GM18526 (cell line): Measurements from ENCODE around the gene BCL6B.

Experiments used
- POLR2A ChIP-seq: IDR thresholded peaks from 3 replicates; pipeline ENCODE4 v1.6.1; 2011; ENCODE audit not compliant: insufficient read length; ENCODE audit errors: extremely low read depth

BCL6B gene

GRCh38 chr17:7038025-7038862 lies 15.4 kb downstream of the BCL6B start:
- TF ChIP-seq POLR2A = no peak

- no peak for TF ChIP-seq POLR2A
Measured at GRCh38 chr17:7039832-7040231, 17.0 kb downstream of the BCL6B start.

- TF ChIP-seq POLR2A = no peak
Measured at GRCh38 chr17:7041607-7042500, 19.0 kb downstream of the BCL6B start.

GRCh38 chr17:7042501-7043181 lies 19.8 kb downstream of the BCL6B start:
- no peak for TF ChIP-seq POLR2A

- TF ChIP-seq POLR2A = no peak
Measured at GRCh38 chr17:7043182-7043496, 20.3 kb downstream of the BCL6B start.

- TF ChIP-seq POLR2A = no peak
Measured at GRCh38 chr17:7043497-7044198, 20.8 kb downstream of the BCL6B start, which contains the start of gene SLC16A11. TSS of gene SLC16A11 (minus strand) at chr17:7044092. CDS start at chr17:7043513, 579 bp downstream.

- no peak for TF ChIP-seq POLR2A
Measured at GRCh38 chr17:7045492-7046126, 22.8 kb downstream of the BCL6B start.

- TF ChIP-seq POLR2A = no peak
Measured at GRCh38 chr17:7046127-7046724, 23.4 kb downstream of the BCL6B start.

- no peak for TF ChIP-seq POLR2A
Measured at GRCh38 chr17:7047566-7047965, 24.7 kb downstream of the BCL6B start.

- TF ChIP-seq POLR2A = no peak
Measured at GRCh38 chr17:7048968-7049367, 26.1 kb downstream of the BCL6B start.

GRCh38 chr17:7056386-7056785 lies 33.5 kb downstream of the BCL6B start:
- TF ChIP-seq POLR2A = no peak

GRCh38 chr17:7058831-7059447 lies 36.1 kb downstream of the BCL6B start:
- no peak for TF ChIP-seq POLR2A

GRCh38 chr17:7060165-7060891 lies 37.5 kb downstream of the BCL6B start:
- TF ChIP-seq POLR2A = no peak
